Fibroblast of gingiva (primary cell): ENCODE results near the gene ZC3H12A.

ENCODE experiments used
- DNase-seq: peaks from one replicate; pipeline ENCODE4 v3.0.0-alpha.2; 2011; ENCODE audit warnings: low read depth

Gene ZC3H12A

DNA sequence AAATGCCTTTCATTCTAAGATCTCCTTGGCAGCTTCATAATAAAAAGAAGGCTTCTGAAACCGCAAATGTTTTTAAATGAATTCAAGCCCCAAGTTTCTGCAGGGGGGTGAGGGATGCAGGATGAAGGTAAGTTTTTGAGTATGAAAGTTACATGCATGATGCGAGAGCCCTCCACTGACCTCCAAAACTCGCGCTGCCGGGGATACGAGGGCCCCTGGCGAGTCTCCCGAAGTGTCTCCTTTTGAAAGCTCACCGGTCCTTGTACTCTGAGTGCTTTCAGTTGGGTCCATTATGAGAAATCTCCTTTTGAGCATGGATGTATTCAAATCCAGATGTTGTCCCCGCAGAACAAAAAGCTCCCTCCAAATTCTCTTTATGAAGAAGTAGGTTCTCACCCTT is 18.9 kb upstream of the ZC3H12A start:
- no peak for DNase-seq

DNA sequence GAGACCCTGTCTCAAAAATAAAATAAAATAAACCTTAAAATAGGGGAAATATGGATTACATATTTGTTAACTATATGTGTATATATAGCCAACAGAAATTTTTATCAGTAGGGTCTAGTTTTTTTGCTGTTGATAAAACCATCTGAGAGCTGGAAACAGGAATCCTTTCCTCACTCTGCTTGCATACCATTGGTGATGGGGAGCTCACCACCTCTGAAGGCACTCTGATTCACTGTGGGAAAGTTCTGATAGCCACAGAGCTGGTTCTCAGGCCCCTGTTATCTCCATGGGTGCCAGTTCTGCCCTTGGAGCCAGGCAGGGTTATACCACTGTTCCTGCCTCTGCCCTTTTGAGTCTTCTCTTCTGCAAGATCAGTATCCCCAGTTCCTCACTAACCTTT is 17.8 kb upstream of the ZC3H12A start:
- DNase-seq: no peak

DNA sequence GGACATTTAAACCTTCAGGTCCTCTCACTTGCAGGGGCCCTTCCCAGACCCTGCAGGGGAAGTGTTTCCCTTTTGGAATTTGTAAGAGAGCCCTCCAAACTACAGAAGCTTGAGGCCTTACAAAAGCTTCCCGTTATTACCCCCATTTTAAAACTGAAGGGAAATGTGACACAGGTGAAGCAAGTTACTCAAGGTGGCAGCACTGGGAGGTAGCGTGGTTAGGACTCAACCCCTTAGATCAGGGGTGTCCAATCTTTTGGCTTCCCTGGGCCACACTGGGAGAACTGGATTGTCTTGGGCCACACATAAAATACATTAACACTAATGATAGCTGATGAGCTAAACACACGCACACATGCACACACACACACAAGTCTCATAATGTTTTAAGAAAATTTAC is 15.8 kb upstream of the ZC3H12A start:
- no peak for DNase-seq

DNA sequence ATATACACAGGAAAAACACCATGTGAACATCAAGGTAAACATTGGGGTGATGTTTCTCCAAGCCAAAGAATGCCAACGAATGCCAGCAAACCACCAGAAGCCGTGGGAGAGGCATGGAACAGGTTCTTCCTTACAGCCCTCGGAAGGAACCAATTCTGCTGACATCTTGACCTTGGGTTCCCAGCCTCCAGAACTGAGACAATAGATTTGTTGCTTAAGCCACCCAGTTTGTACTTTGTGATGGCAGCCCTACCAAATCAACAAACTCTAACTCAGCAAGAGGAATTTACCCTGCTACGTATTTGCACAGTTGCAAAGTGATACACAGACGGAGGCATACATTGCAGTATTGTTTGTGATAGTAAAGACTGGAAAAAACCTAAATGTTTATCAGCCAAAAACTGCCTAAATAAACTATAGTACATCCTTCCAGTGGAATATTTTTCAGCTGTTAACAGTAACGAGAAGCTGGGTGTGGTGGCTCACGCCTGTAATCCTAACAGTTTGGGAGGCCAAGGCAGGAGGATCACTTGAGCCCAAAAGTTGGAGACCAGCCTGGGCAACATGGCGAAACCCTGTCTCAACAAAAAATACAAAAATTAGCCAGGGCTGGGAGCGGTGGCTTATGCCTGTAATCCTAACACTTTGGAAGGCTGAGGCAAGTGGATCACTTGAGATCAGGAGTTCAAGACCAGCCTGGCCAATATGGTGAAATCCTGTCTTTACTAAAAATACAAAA is 12.5 kb upstream of the ZC3H12A start:
- DNase-seq: no peak

DNA sequence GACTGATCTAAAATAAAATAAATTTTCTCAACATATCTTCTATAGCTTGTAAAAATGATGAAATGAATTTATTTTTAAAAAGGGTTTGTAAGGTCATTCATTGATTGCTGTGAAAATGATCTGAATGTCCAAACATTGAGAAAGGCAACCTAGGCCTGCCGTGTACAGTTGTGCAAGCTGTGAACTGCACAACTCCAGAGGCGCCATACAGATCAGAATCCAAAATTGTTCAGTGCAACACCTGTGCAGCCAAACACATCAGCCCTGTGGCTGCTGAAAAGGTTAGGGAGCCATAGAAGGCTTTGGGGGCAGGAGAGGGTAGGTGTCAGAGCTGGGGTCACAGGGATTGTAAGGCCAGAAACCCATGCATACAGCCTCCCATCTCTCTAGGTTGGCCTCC is 9.9 kb upstream of the ZC3H12A start:
- DNase-seq: no peak

DNA sequence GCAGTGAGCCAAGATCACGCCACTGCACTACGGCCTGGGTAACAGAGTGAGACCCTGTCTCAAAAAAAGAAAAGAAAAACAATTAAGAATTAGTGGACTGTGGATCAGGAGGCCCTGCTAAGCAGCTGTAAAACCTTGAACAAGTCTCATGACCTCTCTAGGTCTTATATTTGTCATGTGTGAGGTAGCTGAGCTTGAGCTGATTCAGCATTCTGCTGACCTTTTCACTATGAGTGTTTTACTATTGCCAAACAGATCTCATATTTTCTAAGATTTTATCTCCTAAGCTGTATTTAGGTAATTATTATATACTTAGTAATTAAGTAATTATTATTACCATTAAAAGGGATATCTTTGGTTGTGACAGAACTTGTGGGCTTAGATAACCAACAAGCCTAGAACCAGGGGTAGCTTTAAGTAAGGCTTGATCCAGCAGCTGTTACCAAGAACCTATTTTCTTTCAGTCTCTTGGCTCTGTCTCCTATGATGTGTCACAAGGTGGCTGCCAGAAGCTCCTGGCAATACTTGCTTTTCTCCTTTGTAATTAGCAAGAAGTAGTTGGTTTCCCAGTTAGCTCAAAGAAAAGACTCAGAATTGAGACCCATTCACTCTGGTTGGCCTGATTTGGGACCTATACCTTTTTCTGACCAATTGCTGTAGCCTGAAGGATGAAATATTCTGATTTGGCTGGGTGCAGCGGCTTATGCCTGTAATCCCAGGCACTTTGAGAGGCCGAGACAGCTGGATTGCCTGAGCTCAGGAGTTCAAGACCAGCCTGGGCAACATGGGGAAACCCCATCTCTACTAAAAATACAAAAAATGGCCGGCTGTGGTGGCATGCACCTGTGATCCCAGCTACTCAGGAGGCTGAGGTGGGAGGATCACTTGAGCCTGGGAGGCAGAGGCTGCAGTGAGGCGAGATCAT is 8.5 kb upstream of the ZC3H12A start:
- DNase-seq: peak; percentile 48

DNA sequence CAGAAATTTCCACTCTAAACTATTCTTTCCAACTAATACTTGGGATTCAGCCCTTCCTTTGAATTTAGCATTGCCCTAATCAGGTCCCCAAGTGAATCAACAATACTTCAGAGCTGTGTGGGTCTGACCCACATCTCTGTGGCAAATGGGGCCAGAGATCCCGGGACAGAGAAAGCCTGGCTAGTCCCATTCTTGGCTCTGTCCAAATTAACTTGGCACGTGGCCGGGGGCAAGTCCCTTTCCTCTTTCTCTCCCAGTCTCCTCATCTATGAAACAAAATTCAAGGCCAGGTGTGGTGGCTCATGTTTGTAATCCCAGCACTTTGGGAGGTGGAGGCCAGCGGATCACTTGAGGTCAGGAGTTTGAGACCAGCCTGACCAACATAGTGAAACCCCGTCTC is 6.3 kb upstream of the ZC3H12A start:
- no peak for DNase-seq

DNA sequence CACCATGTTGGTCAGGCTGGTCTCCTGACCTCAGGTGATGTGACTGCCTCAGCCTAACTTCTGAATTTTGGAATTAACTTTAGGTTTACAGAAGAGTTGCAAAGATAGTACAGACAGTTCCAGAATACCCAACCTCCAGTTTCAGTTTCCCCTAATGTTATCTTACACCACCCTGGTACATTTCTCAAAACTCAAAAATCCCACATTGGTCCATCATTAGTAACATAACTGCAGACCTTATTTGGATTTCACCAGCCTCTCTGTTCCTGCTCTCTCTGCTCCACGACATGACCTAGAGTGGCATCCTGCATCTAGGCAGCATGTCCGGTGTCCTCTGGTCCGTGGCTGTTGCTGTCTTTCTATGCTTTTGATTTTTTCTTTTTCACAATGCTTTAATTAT is 5.0 kb upstream of the ZC3H12A start:
- DNase-seq: no peak

DNA sequence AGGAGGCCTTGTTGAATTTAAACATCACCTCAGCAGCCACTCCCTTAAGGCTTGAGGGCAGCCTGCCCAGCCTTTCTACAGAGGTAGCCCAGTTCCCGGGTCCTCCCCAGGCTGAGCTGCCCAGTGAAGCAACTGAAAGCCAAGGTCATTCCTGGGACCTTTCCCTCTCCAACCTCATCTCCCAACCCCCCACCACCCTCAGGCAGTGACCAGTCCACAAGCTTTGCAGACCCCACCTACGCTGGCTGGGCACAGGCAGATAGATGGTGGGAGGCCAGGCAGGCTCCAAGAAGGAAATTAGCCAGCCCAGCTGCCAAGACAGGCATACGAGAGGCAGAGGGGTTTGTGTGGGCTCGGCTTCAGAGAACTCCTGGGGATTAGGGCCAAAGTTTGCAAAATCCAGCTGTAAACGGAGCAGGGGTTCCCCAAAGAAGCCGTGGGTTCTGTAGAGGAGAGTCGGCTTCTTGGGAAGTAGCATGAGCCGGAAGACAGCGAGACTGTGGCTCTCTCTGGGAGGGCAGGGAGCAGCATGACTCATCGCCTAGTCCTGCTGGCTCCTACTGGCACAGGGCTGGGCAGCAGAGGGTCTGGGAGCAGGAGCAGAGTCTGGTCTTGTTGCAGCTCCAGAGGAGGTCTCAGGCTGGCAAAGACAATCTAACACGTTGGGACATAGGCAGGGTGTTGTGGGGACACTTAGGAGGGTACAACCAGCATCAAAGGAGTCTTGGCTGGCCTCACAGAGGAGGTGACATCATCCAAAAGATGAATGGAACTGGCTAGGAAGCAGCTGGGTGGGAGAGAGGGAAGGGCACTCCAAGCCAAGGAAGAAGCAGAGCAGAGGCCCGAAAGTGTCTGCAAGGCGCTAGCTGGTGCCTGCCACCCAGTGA is 2.8 kb upstream of the ZC3H12A start:
- DNase-seq: peak; percentile 79

DNA sequence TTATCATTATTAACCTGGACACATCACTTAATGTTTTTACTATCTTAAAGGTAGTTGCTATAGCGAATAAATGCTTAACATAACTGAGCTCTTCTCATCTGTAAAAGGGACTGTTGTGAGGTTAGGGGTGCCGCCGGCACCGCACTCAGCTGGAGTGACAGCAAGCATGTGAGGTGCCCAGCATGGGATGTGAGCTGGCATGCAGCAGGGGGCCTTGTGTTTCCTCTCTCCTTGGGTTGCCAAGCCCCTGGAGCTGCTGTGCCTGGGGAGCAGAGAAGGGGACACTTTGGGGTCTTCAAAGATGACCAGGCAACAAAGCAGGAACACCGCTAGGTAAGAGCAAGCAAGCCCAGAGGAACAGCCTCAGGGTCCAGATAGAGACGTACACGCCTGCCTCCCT is 2.1 kb upstream of the ZC3H12A start:
- DNase-seq: no peak

DNA sequence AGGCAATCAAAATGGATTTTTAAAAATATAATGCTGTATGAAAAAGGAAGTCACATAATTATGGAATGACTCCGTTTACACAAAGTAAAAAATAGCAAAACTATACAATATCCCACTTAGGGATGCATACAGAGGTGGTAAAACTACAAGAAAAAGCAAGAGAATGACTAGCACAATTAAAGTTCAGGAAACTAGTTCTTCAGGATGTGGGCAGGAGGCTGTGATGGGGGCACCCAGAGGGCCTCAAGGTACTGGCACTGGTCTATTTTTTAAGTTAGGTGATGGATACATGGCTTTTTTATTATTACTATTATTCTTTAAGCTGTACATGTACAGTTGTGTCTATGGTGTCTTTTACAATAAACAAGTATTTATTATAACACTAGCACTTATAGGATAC is 1.4 kb upstream of the ZC3H12A start:
- no peak for DNase-seq

DNA sequence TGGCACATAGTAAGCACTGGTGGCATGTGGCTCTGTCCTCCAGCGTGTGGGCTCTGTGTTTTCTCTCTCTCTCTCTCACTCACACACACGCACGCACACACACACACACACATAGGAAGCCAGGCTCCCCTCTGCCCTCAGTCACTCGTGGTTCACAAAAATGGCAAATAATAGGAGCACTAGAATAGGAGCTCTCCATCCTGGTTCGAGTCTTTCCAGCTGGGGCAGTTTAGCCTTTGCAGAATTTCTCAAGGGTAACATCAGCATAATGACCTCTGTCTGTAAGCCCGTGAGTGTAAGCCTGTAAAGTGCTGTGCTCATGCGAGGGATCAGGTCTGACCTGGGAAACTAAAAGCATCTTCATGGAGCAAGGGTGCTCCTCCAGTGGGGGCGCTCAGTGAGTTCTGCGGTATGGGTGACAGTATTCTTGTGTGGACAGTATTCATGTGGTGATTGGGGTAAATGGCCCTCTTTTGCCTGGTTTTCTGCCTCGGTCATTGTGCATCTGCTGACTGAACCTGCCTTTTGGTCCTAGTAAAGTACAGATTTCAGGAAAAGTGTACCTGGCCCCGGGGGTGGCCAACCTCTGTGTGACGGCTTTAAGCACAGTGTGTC is 842 bp upstream of the ZC3H12A start:
- DNase-seq: no peak

DNA sequence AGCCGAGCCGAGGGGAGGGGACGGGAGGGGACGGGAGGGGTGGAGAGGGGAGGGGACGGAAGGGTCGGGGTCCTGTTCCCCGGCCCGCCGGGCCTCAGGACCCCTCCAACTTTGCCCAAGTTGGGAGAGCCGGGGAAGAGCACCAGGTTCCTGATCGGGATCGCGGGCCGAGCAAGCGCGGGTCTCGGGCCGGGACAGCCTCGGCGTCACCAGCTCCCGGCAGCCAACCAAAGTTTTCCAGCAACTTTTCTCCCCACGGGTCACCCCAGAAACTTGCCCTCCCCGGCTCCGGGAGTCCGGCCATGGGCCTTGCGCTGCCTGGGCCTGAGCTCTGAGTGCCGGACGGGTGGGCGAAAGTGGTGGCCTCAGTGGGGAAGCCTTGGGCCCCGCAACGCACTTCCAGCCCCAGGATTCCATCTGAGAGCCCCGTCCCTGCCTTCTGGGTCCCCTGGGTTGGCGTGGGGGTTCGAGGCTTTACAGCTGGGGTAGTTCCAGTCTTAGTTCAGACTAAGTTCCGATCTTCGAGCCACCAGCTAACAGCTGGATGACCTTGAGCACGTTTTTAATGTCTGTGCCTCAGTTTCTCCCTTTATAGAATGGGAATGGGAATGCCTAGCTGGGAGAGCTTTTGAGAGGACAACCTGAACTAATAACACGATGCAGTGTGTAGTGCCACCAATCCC is 458 bp downstream of the ZC3H12A start:
- peak; percentile 41 for DNase-seq

DNA sequence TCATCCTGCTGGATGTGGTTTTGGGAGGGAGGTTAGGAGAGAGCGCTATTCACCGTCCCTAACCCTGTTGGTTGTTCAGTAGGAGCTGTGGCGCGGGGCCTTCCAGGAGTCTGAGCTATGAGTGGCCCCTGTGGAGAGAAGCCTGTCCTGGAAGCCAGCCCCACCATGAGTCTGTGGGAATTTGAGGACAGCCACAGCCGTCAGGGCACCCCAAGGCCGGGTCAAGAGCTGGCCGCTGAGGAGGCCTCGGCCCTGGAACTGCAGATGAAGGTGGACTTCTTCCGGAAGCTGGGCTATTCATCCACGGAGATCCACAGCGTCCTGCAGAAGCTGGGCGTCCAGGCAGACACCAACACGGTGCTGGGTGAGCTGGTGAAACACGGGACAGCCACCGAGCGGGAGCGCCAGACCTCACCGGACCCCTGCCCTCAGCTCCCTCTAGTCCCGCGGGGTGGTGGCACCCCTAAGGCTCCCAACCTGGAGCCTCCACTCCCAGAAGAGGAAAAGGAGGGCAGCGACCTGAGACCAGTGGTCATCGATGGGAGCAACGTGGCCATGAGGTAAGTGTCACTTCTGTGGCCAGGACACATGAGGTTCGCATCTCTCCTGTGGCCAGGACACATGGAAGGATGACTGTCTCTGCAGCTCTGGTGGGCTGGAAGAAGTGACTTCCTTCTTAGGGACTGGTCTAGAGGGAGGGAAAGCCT is 1.2 kb downstream of the ZC3H12A start:
- DNase-seq: no peak

DNA sequence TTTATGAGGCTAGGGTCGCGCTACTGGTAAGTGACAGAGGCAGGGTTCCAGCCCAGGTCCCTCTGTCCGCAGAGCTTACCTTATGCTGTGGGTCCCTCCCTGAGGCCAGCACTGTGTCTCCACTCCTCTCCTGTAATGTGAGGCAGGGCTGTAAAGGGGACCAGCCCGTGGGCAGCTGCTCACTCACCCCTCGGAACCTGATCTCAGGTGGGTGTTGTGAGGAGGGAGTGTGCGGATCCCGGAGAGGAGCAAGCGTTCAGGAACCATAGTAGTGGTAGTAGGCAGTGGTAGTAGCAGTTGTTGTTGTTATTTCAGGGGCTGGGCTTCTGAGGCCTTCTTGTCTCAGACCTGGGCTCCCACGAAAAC is 1.7 kb downstream of the ZC3H12A start:
- no peak for DNase-seq

DNA sequence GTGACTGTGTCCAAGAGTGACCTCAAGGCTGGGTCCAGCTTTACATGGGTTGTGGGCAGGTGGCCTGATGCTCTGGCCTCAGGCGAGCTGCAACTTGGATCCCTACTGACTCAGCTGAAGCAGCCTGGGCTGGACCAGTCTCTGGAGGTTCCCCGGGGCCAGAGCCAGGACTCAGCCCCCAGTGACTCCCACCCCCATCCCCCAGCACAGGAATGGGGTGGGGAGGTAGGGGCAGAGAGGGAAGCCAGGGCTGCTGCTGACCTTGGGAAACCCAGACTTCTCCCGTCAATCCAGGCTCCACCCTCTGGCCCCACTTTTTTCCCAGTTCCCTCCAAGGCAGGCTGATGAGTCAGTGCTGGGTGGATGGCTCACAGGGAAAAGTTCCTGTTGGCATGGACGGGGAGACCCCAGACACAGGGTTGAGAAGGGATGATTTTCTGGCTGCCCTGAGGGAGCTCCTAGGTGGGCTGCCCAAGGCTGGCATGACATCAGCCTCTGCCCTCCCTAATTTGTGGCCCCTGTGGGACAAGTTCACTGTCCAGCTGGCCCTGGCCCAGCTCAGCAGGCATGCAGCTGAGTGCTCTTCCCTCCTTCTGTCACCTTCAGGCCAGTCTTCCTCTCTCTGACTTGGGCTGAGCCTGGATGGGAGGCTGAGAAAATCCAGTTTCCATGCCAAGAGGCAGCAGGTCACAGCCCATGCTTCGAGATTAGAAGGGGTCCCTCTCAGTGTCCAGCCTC is 2.2 kb downstream of the ZC3H12A start:
- peak; percentile 79 for DNase-seq

DNA sequence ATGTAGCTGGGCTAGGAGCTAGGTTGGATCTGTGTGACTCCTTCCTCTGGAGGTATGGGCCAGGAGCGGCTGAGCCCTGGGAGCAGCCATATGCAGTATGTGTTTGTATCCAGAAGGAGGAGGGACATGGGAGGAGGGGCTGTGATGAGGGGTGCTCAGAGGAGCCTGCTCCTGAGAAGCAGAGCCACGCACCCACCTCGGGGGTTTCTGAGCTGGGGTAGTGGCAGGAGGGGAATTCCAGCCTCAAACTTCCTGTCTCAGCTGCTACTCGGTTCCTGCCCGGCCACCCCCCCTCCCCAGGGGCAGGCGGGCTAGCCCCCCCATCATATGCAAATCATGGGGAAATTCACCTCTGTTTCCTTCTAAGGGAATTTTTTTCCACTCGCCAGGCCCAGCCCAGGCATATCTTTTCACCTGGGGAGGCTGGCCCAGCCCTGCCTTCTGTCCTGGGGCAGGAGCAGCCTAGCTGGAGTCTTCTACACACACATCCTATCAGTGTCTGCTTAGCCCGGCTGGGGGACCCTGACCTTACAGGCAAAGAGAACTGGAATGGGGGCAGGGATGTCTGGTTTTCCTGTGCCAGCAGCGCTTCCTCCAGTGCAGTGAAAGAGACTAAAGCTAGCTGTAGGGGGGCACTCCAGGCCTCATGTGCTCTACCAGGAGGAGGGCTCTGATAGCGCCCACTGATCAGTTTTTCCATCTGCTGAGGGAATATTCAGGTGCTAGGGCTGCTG is 3.0 kb downstream of the ZC3H12A start:
- no peak for DNase-seq

DNA sequence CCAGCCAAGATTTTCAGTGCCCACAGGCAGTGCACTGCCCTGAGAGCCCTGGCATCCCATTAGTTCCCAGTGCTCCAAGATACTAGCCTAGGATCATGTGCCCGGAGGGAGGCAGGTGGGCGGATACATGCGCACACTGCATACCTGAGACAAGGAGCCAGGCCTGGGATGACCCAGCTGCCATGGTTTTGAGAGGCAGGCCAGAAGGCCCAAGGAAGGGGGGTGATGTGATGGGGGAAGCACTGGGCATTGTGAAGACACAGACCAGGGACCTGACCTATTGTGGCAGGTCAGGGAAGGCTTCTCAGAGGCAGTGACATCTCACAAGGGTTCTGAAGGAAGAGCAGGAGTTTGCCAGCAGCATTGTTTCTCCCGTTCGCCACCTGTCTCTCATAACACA is 3.6 kb downstream of the ZC3H12A start:
- DNase-seq: no peak

DNA sequence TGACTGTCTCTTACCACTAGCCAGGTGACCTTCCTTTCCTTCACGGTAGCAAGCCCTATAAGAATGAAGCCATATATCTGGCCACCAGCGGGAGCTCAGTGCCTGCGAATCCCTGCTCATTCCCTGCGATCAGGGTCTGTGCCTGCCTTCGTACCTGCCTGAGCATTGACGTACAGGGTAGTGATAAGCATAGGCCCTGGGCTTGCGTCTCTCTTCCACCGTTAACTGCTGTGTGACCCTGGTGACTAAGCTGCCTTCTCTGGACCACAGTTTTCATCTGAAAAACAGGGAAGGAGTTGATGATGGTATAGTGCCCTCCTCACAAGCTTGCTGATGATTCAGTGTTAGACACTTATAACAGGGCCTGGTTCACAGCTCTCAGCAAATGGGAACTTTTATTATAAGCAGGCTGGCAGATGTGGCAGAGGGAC is 4.1 kb downstream of the ZC3H12A start:
- no peak for DNase-seq
